ENCODE measurements around the gene EPSTI1.

- no peak for TF ChIP-seq POLR2A (IDR thresholded peaks at IDR 0.05)
- TF ChIP-seq CTCF (IDR thresholded peaks at IDR 0.05): no peak
These were observed 39.8 kb upstream of the EPSTI1 start for GRCh38 chr13:43031881-43032280.
